LNCaP clone FGC (cell line): Measurements from ENCODE around the gene ADGRL3.

ENCODE experiments used
- DNase-seq: peaks from one replicate; pipeline ENCODE4 v3.0.0-alpha.2; 2011; ENCODE audit warnings: low read depth
- H3K4me3 ChIP-seq: 2 replicates; pipeline ENCODE4 v1.5.1; 2011; ENCODE audit warnings: mild to moderate bottlenecking, low read depth, low read length, control low read depth
- CTCF ChIP-seq: IDR thresholded peaks from 2 replicates; pipeline ENCODE4 v1.5.1; 2012; ENCODE audit warnings: mild to moderate bottlenecking; ENCODE audit not compliant: control insufficient read depth, insufficient read depth; ENCODE audit errors: extremely low read depth

Gene ADGRL3

GRCh38 chr4:61772126-61772525 is 572.0 kb downstream of the ADGRL3 start:
- no peak overlapping the region for H3K4me3 ChIP-seq
- TF ChIP-seq CTCF = no peak
- no peak for DNase-seq

- TF ChIP-seq CTCF = no peak
- no peak overlapping the region for H3K4me3 ChIP-seq
- no peak for DNase-seq
Measured at GRCh38 chr4:61773655-61774245, 573.6 kb downstream of the ADGRL3 start.

GRCh38 chr4:61782133-61782532 is 582.0 kb downstream of the ADGRL3 start:
- no peak for TF ChIP-seq CTCF
- no peak for DNase-seq
- no peak overlapping the region for H3K4me3 ChIP-seq

- no peak for TF ChIP-seq CTCF
- H3K4me3 ChIP-seq = no peak overlapping the region
- DNase-seq = no peak
Measured at GRCh38 chr4:61783050-61783449, 582.9 kb downstream of the ADGRL3 start.

GRCh38 chr4:61785761-61786160 is 585.6 kb downstream of the ADGRL3 start:
- no peak overlapping the region for H3K4me3 ChIP-seq
- no peak for DNase-seq
- TF ChIP-seq CTCF = no peak

GRCh38 chr4:61786211-61786610 is 586.1 kb downstream of the ADGRL3 start:
- no peak overlapping the region for H3K4me3 ChIP-seq
- TF ChIP-seq CTCF = no peak
- no peak for DNase-seq

- no peak for TF ChIP-seq CTCF
Measured at GRCh38 chr4:61795998-61796397, 595.9 kb downstream of the ADGRL3 start.

More at GRCh38 chr4:61795998-61796397, 595.9 kb downstream of the ADGRL3 start:
- DNase-seq = no peak
- H3K4me3 ChIP-seq = no peak overlapping the region
